ENCODE measurements around the gene MITF.

GRCh38 chr3:69869643-69870042 lies 130.4 kb downstream of the MITF start:
- TF ChIP-seq MAX (IDR thresholded peaks at IDR 0.05) (no peak), SP1 (IDR thresholded peaks at IDR 0.05; ENCODE audit: low read depth) (no peak), POLR2AphosphoS5 (IDR thresholded peaks at IDR 0.05; ENCODE audit: low read depth, low read length) (no peak), POLR2A (IDR thresholded peaks at IDR 0.05; ENCODE audit: borderline replicate concordance, extremely low read depth, insufficient read depth, insufficient read length) (no peak), ZFX (IDR thresholded peaks at IDR 0.05) (no peak), CTCF (IDR thresholded peaks at IDR 0.05 in 2 of 3, conservative IDR thresholded peaks at IDR 0.05 in 1 of 3; ENCODE audit: borderline replicate concordance in 1 of 3, insufficient read depth in 1 of 3, low read depth in 2 of 3, low read length in 2 of 3) (no peak), RAD21 (IDR thresholded peaks at IDR 0.05; ENCODE audit: low read depth) (no peak), FOSL1 (IDR thresholded peaks at IDR 0.05; ENCODE audit: low read depth) (no peak)

Data from HCT116 (cell line).